ENCODE data around the gene NADK2.

- TF ChIP-seq JUNB (IDR thresholded peaks at IDR 0.05) (no peak), CTCF (IDR thresholded peaks at IDR 0.05 in 2 of 3, conservative IDR thresholded peaks at IDR 0.05 in 1 of 3; ENCODE audit: control insufficient read depth in 2 of 3, extremely low read depth in 1 of 3, insufficient read depth in 1 of 3, low read depth in 3 of 3, low read length in 3 of 3) (no peak), FOXK2 (IDR thresholded peaks at IDR 0.05) (no peak), MEF2B (IDR thresholded peaks at IDR 0.05; ENCODE audit: partially characterized antibody, poor library complexity, severe bottlenecking) (no peak), HDGF (IDR thresholded peaks at IDR 0.05) (no peak), POLR2AphosphoS5 (IDR thresholded peaks at IDR 0.05; ENCODE audit: low read length) (no peak), SIN3A (IDR thresholded peaks at IDR 0.05; ENCODE audit: low read depth, low read length) (no peak), CHD1 (IDR thresholded peaks at IDR 0.05; ENCODE audit: low read depth, low read length) (no peak)
These were observed 66.7 kb downstream of the NADK2 start for GRCh38 chr5:36175043-36175442.
